Activated gamma-delta T cell treated with anti-CD3 and anti-CD28 coated beads, Interleukin-2, amount 50 U/mL, for 16 hours (primary cell): ENCODE data around the gene MTG2.

Experiments
- DNase-seq: peaks from one replicate; pipeline ENCODE4 v3.0.0-alpha.2; 2020; ENCODE audit warnings: low read depth

MTG2 gene

GRCh38 chr20:62162765-62163484 is 19.9 kb upstream of the MTG2 start:
- no peak for DNase-seq

- DNase-seq: no peak
Observed at GRCh38 chr20:62163485-62163865, 19.4 kb upstream of the MTG2 start.

GRCh38 chr20:62163986-62164762 is 18.7 kb upstream of the MTG2 start:
- DNase-seq: no peak

- DNase-seq: no peak
Observed at GRCh38 chr20:62164879-62165761, 17.7 kb upstream of the MTG2 start.

- DNase-seq: no peak
Observed at GRCh38 chr20:62165762-62166399, 16.9 kb upstream of the MTG2 start.

GRCh38 chr20:62167474-62167873 is 15.4 kb upstream of the MTG2 start:
- no peak for DNase-seq

- DNase-seq: no peak
Observed at GRCh38 chr20:62168061-62168460, 14.8 kb upstream of the MTG2 start.

GRCh38 chr20:62168890-62169435 is 13.9 kb upstream of the MTG2 start:
- DNase-seq: no peak

GRCh38 chr20:62170536-62170935 is 12.3 kb upstream of the MTG2 start:
- DNase-seq: no peak

GRCh38 chr20:62171245-62171644 is 11.6 kb upstream of the MTG2 start:
- no peak for DNase-seq

- DNase-seq: no peak
Observed at GRCh38 chr20:62172666-62173065, 10.2 kb upstream of the MTG2 start.

GRCh38 chr20:62174021-62174804 is 8.6 kb upstream of the MTG2 start:
- no peak for DNase-seq

GRCh38 chr20:62174870-62175624 is 7.8 kb upstream of the MTG2 start:
- no peak for DNase-seq

- DNase-seq: no peak
Observed at GRCh38 chr20:62175711-62176110, 7.1 kb upstream of the MTG2 start.

- no peak for DNase-seq
Observed at GRCh38 chr20:62176866-62177265, 6.0 kb upstream of the MTG2 start.

GRCh38 chr20:62177307-62177706 is 5.5 kb upstream of the MTG2 start:
- no peak for DNase-seq

- no peak for DNase-seq
Observed at GRCh38 chr20:62178316-62179161, 4.3 kb upstream of the MTG2 start.

GRCh38 chr20:62179162-62179504 is 3.7 kb upstream of the MTG2 start:
- no peak for DNase-seq

- DNase-seq: no peak
Observed at GRCh38 chr20:62181808-62182207, 1.0 kb upstream of the MTG2 start.
